ENCODE measurements around the gene VAPA.
A peak's percentile ranks its signal among the peaks of the same experiment; 100 is the strongest.
"Not testable (repeated sequence)": the region's sequence is repeated elsewhere in the genome, so short reads cannot be mapped to it uniquely, and the experiment has no call there.

VAPA gene

GRCh38 chr18:9910071-9910470 lies 3.7 kb upstream of the VAPA start:
- no peak overlapping the region for H3K4me3 ChIP-seq (ENCODE audit: low read length)
- H3K27ac ChIP-seq (ENCODE audit: low read depth, low read length), result no peak overlapping the region
- no peaks in the 10 kb centered on the region for H3K36me3 ChIP-seq (ENCODE audit: control insufficient read depth, insufficient read depth, low read length)
- H3K9ac ChIP-seq (ENCODE audit: low read length), result no peak overlapping the region
- H3K4me1 ChIP-seq (ENCODE audit: control insufficient read depth, insufficient read depth, low read length), result peaks cover 3% of the 10 kb centered on the region
- H3K27me3 ChIP-seq (ENCODE audit: control insufficient read depth, insufficient read depth, low read length), result no peaks in the 10 kb centered on the region

- Histone ChIP-seq H3K4me3 (ENCODE audit: low read length) (no peak overlapping the region), H3K4me1 (ENCODE audit: control insufficient read depth, insufficient read depth, low read length) (peaks cover 3% of the 10 kb centered on the region), H3K27ac (ENCODE audit: low read depth, low read length) (no peak overlapping the region), H3K27me3 (ENCODE audit: control insufficient read depth, insufficient read depth, low read length) (no peaks in the 10 kb centered on the region), H3K9ac (ENCODE audit: low read length) (no peak overlapping the region), H3K36me3 (ENCODE audit: control insufficient read depth, insufficient read depth, low read length) (no peaks in the 10 kb centered on the region)
These were observed 3.2 kb upstream of the VAPA start for GRCh38 chr18:9910661-9911060.

GRCh38 chr18:9911226-9911625 lies 2.6 kb upstream of the VAPA start:
- no peaks in the 10 kb centered on the region for H3K36me3 ChIP-seq (ENCODE audit: control insufficient read depth, insufficient read depth, low read length)
- H3K27me3 ChIP-seq (ENCODE audit: control insufficient read depth, insufficient read depth, low read length), result no peaks in the 10 kb centered on the region
- H3K4me3 ChIP-seq (ENCODE audit: low read length), result no peak overlapping the region
- peaks cover 7% of the 10 kb centered on the region for H3K4me1 ChIP-seq (ENCODE audit: control insufficient read depth, insufficient read depth, low read length)
- no peak overlapping the region for H3K9ac ChIP-seq (ENCODE audit: low read length)
- no peak overlapping the region for H3K27ac ChIP-seq (ENCODE audit: low read depth, low read length)

- H3K9ac ChIP-seq (ENCODE audit: low read length); H3K4me3 ChIP-seq (ENCODE audit: low read length); H3K27ac ChIP-seq (ENCODE audit: low read depth, low read length): not testable (repeated sequence)
These were observed 1.5 kb upstream of the VAPA start for GRCh38 chr18:9912285-9912684.

GRCh38 chr18:9913151-9913525 lies 678 bp upstream of the VAPA start:
- peak overlapping the region; percentile 88 for H3K4me3 ChIP-seq (ENCODE audit: low read length)
- H3K36me3 ChIP-seq (ENCODE audit: control insufficient read depth, insufficient read depth, low read length), result no peaks in the 10 kb centered on the region
- H3K27ac ChIP-seq (ENCODE audit: low read depth, low read length), result peak overlapping the region; percentile 100
- peaks cover 17% of the 10 kb centered on the region for H3K4me1 ChIP-seq (ENCODE audit: control insufficient read depth, insufficient read depth, low read length)
- no peak overlapping the region for H3K9ac ChIP-seq (ENCODE audit: low read length)
- no peaks in the 10 kb centered on the region for H3K27me3 ChIP-seq (ENCODE audit: control insufficient read depth, insufficient read depth, low read length)

More at GRCh38 chr18:9912285-9912684, 1.5 kb upstream of the VAPA start:
- H3K36me3 ChIP-seq (ENCODE audit: control insufficient read depth, insufficient read depth, low read length); H3K27me3 ChIP-seq (ENCODE audit: control insufficient read depth, insufficient read depth, low read length): not testable (repeated sequence)
- peaks cover 13% of the 10 kb centered on the region for H3K4me1 ChIP-seq (ENCODE audit: control insufficient read depth, insufficient read depth, low read length)

- Histone ChIP-seq H3K27ac (ENCODE audit: low read depth, low read length) (peak overlapping the region; percentile 100), H3K4me1 (ENCODE audit: control insufficient read depth, insufficient read depth, low read length) (peaks cover 24% of the 10 kb centered on the region), H3K36me3 (ENCODE audit: control insufficient read depth, insufficient read depth, low read length) (no peaks in the 10 kb centered on the region), H3K9ac (ENCODE audit: low read length) (peak overlapping the region; percentile 61), H3K27me3 (ENCODE audit: control insufficient read depth, insufficient read depth, low read length) (no peaks in the 10 kb centered on the region), H3K4me3 (ENCODE audit: low read length) (peak overlapping the region; percentile 88)
These were observed 443 bp downstream of the VAPA start for GRCh38 chr18:9914334-9914583.

- Histone ChIP-seq H3K9ac (ENCODE audit: low read length) (peak overlapping the region; percentile 82), H3K27ac (ENCODE audit: low read depth, low read length) (peak overlapping the region; percentile 100), H3K36me3 (ENCODE audit: control insufficient read depth, insufficient read depth, low read length) (no peaks in the 10 kb centered on the region), H3K4me3 (ENCODE audit: low read length) (peak overlapping the region; percentile 92), H3K27me3 (ENCODE audit: control insufficient read depth, insufficient read depth, low read length) (no peaks in the 10 kb centered on the region), H3K4me1 (ENCODE audit: control insufficient read depth, insufficient read depth, low read length) (peaks cover 27% of the 10 kb centered on the region)
These were observed 921 bp downstream of the VAPA start for GRCh38 chr18:9914584-9915290.

- no peaks in the 10 kb centered on the region for H3K36me3 ChIP-seq (ENCODE audit: control insufficient read depth, insufficient read depth, low read length)
- H3K9ac ChIP-seq (ENCODE audit: low read length), result peak overlapping the region; percentile 82
- no peaks in the 10 kb centered on the region for H3K27me3 ChIP-seq (ENCODE audit: control insufficient read depth, insufficient read depth, low read length)
- peak overlapping the region; percentile 92 for H3K4me3 ChIP-seq (ENCODE audit: low read length)
- H3K4me1 ChIP-seq (ENCODE audit: control insufficient read depth, insufficient read depth, low read length), result peaks cover 27% of the 10 kb centered on the region
- peak overlapping the region; percentile 100 for H3K27ac ChIP-seq (ENCODE audit: low read depth, low read length)
These were observed 1.7 kb downstream of the VAPA start for GRCh38 chr18:9915291-9916076.

- peak overlapping the region; percentile 100 for H3K27ac ChIP-seq (ENCODE audit: low read depth, low read length)
- H3K27me3 ChIP-seq (ENCODE audit: control insufficient read depth, insufficient read depth, low read length), result no peaks in the 10 kb centered on the region
- peaks cover 32% of the 10 kb centered on the region for H3K4me1 ChIP-seq (ENCODE audit: control insufficient read depth, insufficient read depth, low read length)
- H3K9ac ChIP-seq (ENCODE audit: low read length), result peak overlapping the region; percentile 47
- no peaks in the 10 kb centered on the region for H3K36me3 ChIP-seq (ENCODE audit: control insufficient read depth, insufficient read depth, low read length)
- H3K4me3 ChIP-seq (ENCODE audit: low read length), result peak overlapping the region; percentile 92
These were observed 2.3 kb downstream of the VAPA start for GRCh38 chr18:9916077-9916639.

GRCh38 chr18:9916808-9917207 lies 3.0 kb downstream of the VAPA start:
- peak overlapping the region; percentile 100 for H3K27ac ChIP-seq (ENCODE audit: low read depth, low read length)
- H3K9ac ChIP-seq (ENCODE audit: low read length), result no peak overlapping the region
- no peaks in the 10 kb centered on the region for H3K36me3 ChIP-seq (ENCODE audit: control insufficient read depth, insufficient read depth, low read length)
- H3K4me1 ChIP-seq (ENCODE audit: control insufficient read depth, insufficient read depth, low read length), result peaks cover 33% of the 10 kb centered on the region
- peak overlapping the region; percentile 92 for H3K4me3 ChIP-seq (ENCODE audit: low read length)
- H3K27me3 ChIP-seq (ENCODE audit: control insufficient read depth, insufficient read depth, low read length), result no peaks in the 10 kb centered on the region

GRCh38 chr18:9918016-9918680 lies 4.3 kb downstream of the VAPA start:
- no peak overlapping the region for H3K27ac ChIP-seq (ENCODE audit: low read depth, low read length)
- H3K27me3 ChIP-seq (ENCODE audit: control insufficient read depth, insufficient read depth, low read length), result no peaks in the 10 kb centered on the region
- no peak overlapping the region for H3K4me3 ChIP-seq (ENCODE audit: low read length)
- no peaks in the 10 kb centered on the region for H3K36me3 ChIP-seq (ENCODE audit: control insufficient read depth, insufficient read depth, low read length)
- H3K4me1 ChIP-seq (ENCODE audit: control insufficient read depth, insufficient read depth, low read length), result peaks cover 34% of the 10 kb centered on the region
- H3K9ac ChIP-seq (ENCODE audit: low read length), result no peak overlapping the region

- H3K27me3 ChIP-seq (ENCODE audit: control insufficient read depth, insufficient read depth, low read length), result no peaks in the 10 kb centered on the region
- no peak overlapping the region for H3K4me3 ChIP-seq (ENCODE audit: low read length)
- H3K9ac ChIP-seq (ENCODE audit: low read length), result no peak overlapping the region
- H3K36me3 ChIP-seq (ENCODE audit: control insufficient read depth, insufficient read depth, low read length), result no peaks in the 10 kb centered on the region
- H3K4me1 ChIP-seq (ENCODE audit: control insufficient read depth, insufficient read depth, low read length), result peaks cover 40% of the 10 kb centered on the region
- no peak overlapping the region for H3K27ac ChIP-seq (ENCODE audit: low read depth, low read length)
These were observed 5.9 kb downstream of the VAPA start for GRCh38 chr18:9919564-9920232.

All from rectal smooth muscle tissue (tissue), 1 donor.